ENCODE data around the gene TOLLIP. TPM values are rescaled to one million over a fixed set of nuclear protein-coding genes. Genes with fewer than 3 reads are reported as not detected.

TOLLIP gene
- total RNA-seq, 1 donor from 2014 or later: 67.5 TPM

- no peak for TF ChIP-seq CTCF (IDR thresholded peaks at IDR 0.05; ENCODE audit: partially characterized antibody, unreplicated experiment)
- peaks cover under 1% of the 10 kb centered on the region for H3K4me1 Mint-ChIP-seq (ENCODE audit: low read depth, unreplicated experiment)
- H3K27ac Mint-ChIP-seq (ENCODE audit: unreplicated experiment): no peak overlapping the region
- H3K4me3 Mint-ChIP-seq (ENCODE audit: unreplicated experiment): no peak overlapping the region
- H3K27me3 Mint-ChIP-seq (ENCODE audit: unreplicated experiment): peaks cover 4% of the 10 kb centered on the region
- DNase-seq: no peak
- H3K36me3 Mint-ChIP-seq (ENCODE audit: unreplicated experiment): peaks cover 5% of the 10 kb centered on the region
- H3K9me3 Mint-ChIP-seq (ENCODE audit: unreplicated experiment): peaks cover 7% of the 10 kb centered on the region
These were observed 34.9 kb downstream of the TOLLIP start for GRCh38 chr11:1274501-1274900.

- Mint-ChIP-seq H3K4me1 (ENCODE audit: low read depth, unreplicated experiment) (no peaks in the 10 kb centered on the region), H3K9me3 (ENCODE audit: unreplicated experiment) (peaks cover 7% of the 10 kb centered on the region), H3K4me3 (ENCODE audit: unreplicated experiment) (no peak overlapping the region), H3K27me3 (ENCODE audit: unreplicated experiment) (peaks cover 4% of the 10 kb centered on the region), H3K36me3 (ENCODE audit: unreplicated experiment) (peaks cover 5% of the 10 kb centered on the region), H3K27ac (ENCODE audit: unreplicated experiment) (no peak overlapping the region)
- no peak for DNase-seq
- TF ChIP-seq CTCF (IDR thresholded peaks at IDR 0.05; ENCODE audit: partially characterized antibody, unreplicated experiment): no peak
These were observed 36.9 kb downstream of the TOLLIP start for GRCh38 chr11:1272531-1272930.

- Mint-ChIP-seq H3K4me1 (ENCODE audit: low read depth, unreplicated experiment) (no peaks in the 10 kb centered on the region), H3K27ac (ENCODE audit: unreplicated experiment) (no peak overlapping the region), H3K4me3 (ENCODE audit: unreplicated experiment) (no peak overlapping the region), H3K27me3 (ENCODE audit: unreplicated experiment) (peaks cover 4% of the 10 kb centered on the region), H3K36me3 (ENCODE audit: unreplicated experiment) (peaks cover 10% of the 10 kb centered on the region), H3K9me3 (ENCODE audit: unreplicated experiment) (peaks cover 7% of the 10 kb centered on the region)
- no peak for TF ChIP-seq CTCF (IDR thresholded peaks at IDR 0.05; ENCODE audit: partially characterized antibody, unreplicated experiment)
- no peak for DNase-seq
These were observed 37.5 kb downstream of the TOLLIP start for GRCh38 chr11:1271927-1272326.

- DNase-seq: no peak
- peaks cover 14% of the 10 kb centered on the region for H3K36me3 Mint-ChIP-seq (ENCODE audit: unreplicated experiment)
- peaks cover 7% of the 10 kb centered on the region for H3K9me3 Mint-ChIP-seq (ENCODE audit: unreplicated experiment)
- H3K27ac Mint-ChIP-seq (ENCODE audit: unreplicated experiment): no peak overlapping the region
- peaks cover 2% of the 10 kb centered on the region for H3K27me3 Mint-ChIP-seq (ENCODE audit: unreplicated experiment)
- no peak overlapping the region for H3K4me3 Mint-ChIP-seq (ENCODE audit: unreplicated experiment)
- TF ChIP-seq CTCF (IDR thresholded peaks at IDR 0.05; ENCODE audit: partially characterized antibody, unreplicated experiment): no peak
- no peaks in the 10 kb centered on the region for H3K4me1 Mint-ChIP-seq (ENCODE audit: low read depth, unreplicated experiment)
These were observed 38.0 kb downstream of the TOLLIP start for GRCh38 chr11:1271406-1271805.

GRCh38 chr11:1271002-1271401 lies 38.4 kb downstream of the TOLLIP start:
- Mint-ChIP-seq H3K27ac (ENCODE audit: unreplicated experiment) (no peak overlapping the region), H3K36me3 (ENCODE audit: unreplicated experiment) (peaks cover 14% of the 10 kb centered on the region), H3K27me3 (ENCODE audit: unreplicated experiment) (peaks cover 2% of the 10 kb centered on the region), H3K9me3 (ENCODE audit: unreplicated experiment) (peaks cover 10% of the 10 kb centered on the region), H3K4me3 (ENCODE audit: unreplicated experiment) (no peak overlapping the region), H3K4me1 (ENCODE audit: low read depth, unreplicated experiment) (no peaks in the 10 kb centered on the region)
- TF ChIP-seq CTCF (IDR thresholded peaks at IDR 0.05; ENCODE audit: partially characterized antibody, unreplicated experiment): no peak
- no peak for DNase-seq
